GM12878 (cell line): Measurements from ENCODE around the gene PKD1. TPM values are rescaled to one million over a fixed set of nuclear protein-coding genes. Genes with fewer than 3 reads are reported as not detected.
A peak's percentile ranks its signal among the peaks of the same experiment; 100 is the strongest.

Experiments used
- ATAC-seq: fragments of 200-7000 bp; cut with Tn5 transposase; 3 replicates; pipeline ENCODE4 v1.9.1; 2020; ENCODE audit warnings: mild to moderate bottlenecking, moderate library complexity
- BruUV-seq: library from RNA; stranded (reverse); fragments of 400-500 nt; replicated peaks from 2 replicates; lab custom pipeline; 2021; lab: Mats Ljungman, UMichigan
- CTCF ChIA-PET: fragments of 300-600 bp; sonication (Branson Sonifier 250); formaldehyde crosslinking; extraction: SDS; loops from one replicate; lab custom pipeline; 2021; ENCODE audit warnings: inconsistent platforms; lab: Yijun Ruan, JAX
- POLR2A ChIA-PET: fragments of 350-600 bp; formaldehyde crosslinking; extraction: SDS; loops from one replicate; lab custom pipeline; 2021; ENCODE audit warnings: inconsistent platforms; lab: Charles Lee
- RAD21 ChIA-PET: fragments of 300-600 bp; sonication (Branson Sonifier 250); formaldehyde crosslinking; loops from one replicate; lab custom pipeline; 2023; ENCODE audit warnings: antibody characterized with exemption; ENCODE audit not compliant: unreplicated experiment; lab: Charles Lee
- SMC1A ChIA-PET: fragments of 300-600 bp; sonication (Branson Sonifier 250); formaldehyde crosslinking; loops from one replicate; lab custom pipeline; 2023; ENCODE audit not compliant: unreplicated experiment, uncharacterized antibody; lab: Charles Lee
- DNase-seq: peaks from one replicate; pipeline ENCODE4 v3.0.0-alpha.2; 2011; ENCODE audit warnings: low read depth, low spot score
- FAIRE-seq: peaks from 3 replicates; lab custom pipeline; 2011; peaks lifted over from hg19 to GRCh38; lab: Jason Lieb, UNC
- H2AFZ ChIP-seq: 2 replicates; pipeline ENCODE4 v1.6.0; 2011; ENCODE audit warnings: low read depth, low read length, control low read depth; ENCODE audit not compliant: control insufficient read depth
- H3K27ac ChIP-seq: 2 replicates; pipeline ENCODE4 v1.5.1; 2011; ENCODE audit warnings: control low read depth; ENCODE audit not compliant: control insufficient read depth, insufficient read depth
- H3K27me3 ChIP-seq, 2 experiments: replicated peaks in 1 of 2; 2 replicates each; pipeline versions ENCODE4 v1.6.0 to v1.6.1; 2011; ENCODE audit warnings: low read length in 1 of 2; ENCODE audit not compliant: control insufficient read depth in 2 of 2, insufficient read depth in 2 of 2
- H3K36me3 ChIP-seq, 2 experiments: 2 replicates each; pipeline ENCODE4 v1.5.1; 2011; ENCODE audit warnings: low read length in 1 of 2; ENCODE audit not compliant: control insufficient read depth in 2 of 2, insufficient read depth in 2 of 2
- H3K4me1 ChIP-seq: 2 replicates; pipeline ENCODE4 v1.6.1; 2011; ENCODE audit warnings: mild to moderate bottlenecking, low read length, moderate library complexity, mixed read lengths; ENCODE audit not compliant: control insufficient read depth, insufficient read depth
- H3K4me2 ChIP-seq: 2 replicates; pipeline ENCODE4 v1.6.0; 2011; ENCODE audit warnings: control low read depth; ENCODE audit not compliant: control insufficient read depth, insufficient read depth
- H3K4me3 ChIP-seq: fragments of 200-600 bp; sonication (generic); 2 replicates; pipeline ENCODE4 v1.5.1; 2016
- H3K79me2 ChIP-seq: 2 replicates; pipeline ENCODE4 v1.6.0; 2011; ENCODE audit warnings: low read length; ENCODE audit not compliant: control insufficient read depth, insufficient read depth
- H3K9ac ChIP-seq: 2 replicates; pipeline ENCODE4 v1.8.0; 2011; ENCODE audit warnings: low read length, control low read depth, mixed read lengths; ENCODE audit not compliant: control insufficient read depth, insufficient read depth
- H3K9me3 ChIP-seq: replicated peaks from 3 replicates; pipeline ENCODE4 v1.5.1; 2011; ENCODE audit warnings: mild to moderate bottlenecking, low read length; ENCODE audit not compliant: control insufficient read depth, insufficient read depth
- H4K20me1 ChIP-seq: 2 replicates; pipeline ENCODE4 v1.6.0; 2011; ENCODE audit not compliant: control insufficient read depth, insufficient read depth
- BCL11A ChIP-seq: IDR thresholded peaks from 2 replicates; pipeline ENCODE4 v1.6.1; 2011; ENCODE audit warnings: low read depth, low read length
- PAX5 ChIP-seq: IDR thresholded peaks from 2 replicates; pipeline ENCODE4 v1.6.1; 2011; ENCODE audit warnings: low read depth, low read length, borderline replicate concordance
- PKNOX1 ChIP-seq: fragments of 450-650 bp; IDR thresholded peaks from 2 replicates; pipeline ENCODE4 v1.6.1; 2016; ENCODE audit warnings: mild to moderate bottlenecking
- POLR2A ChIP-seq: IDR thresholded peaks from 2 replicates; pipeline ENCODE4 v1.6.1; 2011; ENCODE audit warnings: low read depth, mild to moderate bottlenecking, low read length
- PRDM15 ChIP-seq: fragments of 450-650 bp; formaldehyde crosslinking; IDR thresholded peaks from 2 replicates; pipeline ENCODE4 v1.4.0; 2020; ENCODE audit warnings: mild to moderate bottlenecking, moderate library complexity
- SIN3A ChIP-seq: IDR thresholded peaks from 2 replicates; pipeline ENCODE4 v1.6.1; 2012; ENCODE audit warnings: low read depth, low read length, improper control_type of control experiment
- SP1 ChIP-seq: IDR thresholded peaks from one replicate; pipeline ENCODE4 v1.6.1; 2011; ENCODE audit warnings: low read depth, low read length
- ZBTB33 ChIP-seq: fragments of 450-650 bp; IDR thresholded peaks from 2 replicates; pipeline ENCODE4 v1.6.1; 2017; ENCODE audit warnings: mild to moderate bottlenecking
- WGBS: methylation state at CpG from one replicate; pipeline ENCODE4 v1.1.6; 2016; ENCODE audit warnings: low lambda C conversion rate; ENCODE audit not compliant: insufficient replicate concordance, insufficient coverage; ENCODE audit errors: missing lambda C conversion rate; 5-methylcytosine and 5-hydroxymethylcytosine counted together
- in situ Hi-C: fragments of 300-500 bp; cut with MboI; formaldehyde crosslinking; loops from 9 replicates; pipeline ENCODE4 v1.14.3; 2018; ENCODE audit warnings: mixed read lengths
- intact Hi-C: fragments of 100-400 bp; cut with micrococcal nuclease; formaldehyde crosslinking; loops from one replicate; pipeline ENCODE4 v1.14.2; 2022; ENCODE audit not compliant: unreplicated experiment
- polyA plus RNA-seq, 11 experiments: library from polyadenylated mRNA; depleted of rRNA in 4 of 11; unstranded in 6 of 11; stranded (reverse) in 5 of 11; fragments of >200 nt; fragmentation: Nextera tagmentation in 4 of 11; fragmentation: Illumina TruSeq in 1 of 11; extraction: Ambion mirVana in 4 of 11; extraction: Trizol in 1 of 11; gene quantifications; 1 replicate in 1 of 11; 2 replicates in 10 of 11; pipeline versions ENCODE4 v1.2.1 to v1.2.3, GENCODE V29; 2011 to 2016; ENCODE audit warnings: inconsistent platforms in 2 of 11, missing spikeins in 2 of 11, low read depth in 1 of 11
- total RNA-seq, 4 experiments: library from RNA; depleted of rRNA in 3 of 4; stranded (reverse); fragments of >200 nt in 3 of 4; fragmentation: Illumina TruSeq in 1 of 4; extraction: Trizol in 1 of 4; gene quantifications; 2 replicates each; pipeline versions ENCODE4 v1.2.1 to v1.2.3, GENCODE V29; 2013 to 2021

PKD1 gene
- total and polyA plus RNA-seq, 10 of the 15 experiments (the other 5 are each of a cell fraction or from before 2014, with no cell fraction given), result 0.11 to 62.0 (median 6.1) TPM

GRCh38 chr16:2179107-2179501, 43.4 kb upstream of the PKD1 start:
- no peak overlapping the region for H3K9ac ChIP-seq
- no peaks in the 10 kb centered on the region for H3K4me1 ChIP-seq
- no peak for DNase-seq
- RAD21 ChIA-PET, result no interaction called here
- no peak overlapping the region for H3K4me2 ChIP-seq
- TF ChIP-seq PAX5, result no peak
- peak; percentile 41; the same call in 1 of the 2 replicates for TF ChIP-seq POLR2A
- TF ChIP-seq, all 136 proteins: peak for 1
- no peaks in the 10 kb centered on the region for H4K20me1 ChIP-seq
- CTCF ChIA-PET, result no interaction called here
- BruUV-seq, result no TSS peak
- H3K27ac ChIP-seq, result no peak overlapping the region
- no peaks in the 10 kb centered on the region for H3K79me2 ChIP-seq
- SMC1A ChIA-PET, result no interaction called here
- intact Hi-C loops (no loop called here), in situ Hi-C loops (no loop called here)
- H3K36me3 ChIP-seq, result peaks cover 6 to 7% of the 10 kb centered on the region in 2 experiments; a peak in 3 of 4 replicates
- H2AFZ ChIP-seq, result no peak overlapping the region
- H3K27me3 ChIP-seq, result no peaks in the 10 kb centered on the region; a peak in 1 of 4 replicates
- no peak overlapping the region for H3K4me3 ChIP-seq
- POLR2A ChIA-PET, result no interaction called here
- 97% methylated on average over 26 of the region's 50 CpGs for WGBS
- ATAC-seq, result no peak
- FAIRE-seq, result no peak
- no peaks in the 10 kb centered on the region for H3K9me3 ChIP-seq

- CTCF ChIA-PET, result no interaction called here
- TF ChIP-seq SP1, result peak; percentile 44
- no peak for TF ChIP-seq PAX5
- peak; percentile 25; the same call in 1 of the 2 replicates for TF ChIP-seq POLR2A
- TF ChIP-seq PRDM15 (CRISPR knock-in tag), result no peak
- TF ChIP-seq SIN3A, result no peak
- no peak for TF ChIP-seq PKNOX1
- 0 out of 2 replicates have a peak, but pooled peaks have one; percentile 9 for TF ChIP-seq ZBTB33
- no peak for TF ChIP-seq BCL11A
Measured at GRCh38 chr16:2178321-2179106, 42.8 kb upstream of the PKD1 start.

More at GRCh38 chr16:2178321-2179106, 42.8 kb upstream of the PKD1 start:
- no peak overlapping the region for H3K27ac ChIP-seq
- H3K4me2 ChIP-seq, result no peak overlapping the region
- SMC1A ChIA-PET, result no interaction called here
- peaks cover 6 to 7% of the 10 kb centered on the region in 2 experiments; a peak in 3 of 4 replicates for H3K36me3 ChIP-seq
- no peaks in the 10 kb centered on the region for H3K9me3 ChIP-seq
- BruUV-seq, result no TSS peak
- POLR2A ChIA-PET, result no interaction called here
- 99% methylated on average over 23 of the region's 106 CpGs for WGBS
- no peaks in the 10 kb centered on the region for H3K4me1 ChIP-seq
- H3K4me3 ChIP-seq, result no peak overlapping the region
- RAD21 ChIA-PET, result no interaction called here
- intact Hi-C loops, result no loop called here
- ATAC-seq (no peak; the same call in 2 of the 3 replicates), DNase-seq (no peak), FAIRE-seq (no peak)
- H4K20me1 ChIP-seq, result no peaks in the 10 kb centered on the region
- no peaks in the 10 kb centered on the region for H3K79me2 ChIP-seq
- no peaks in the 10 kb centered on the region; a peak in 1 of 4 replicates for H3K27me3 ChIP-seq
- no peak overlapping the region for H3K9ac ChIP-seq
- in situ Hi-C loops, result no loop called here
- no peak overlapping the region for H2AFZ ChIP-seq
